Measurements from ENCODE around the gene SLC2A6.
"Not testable (repeated sequence)": the region's sequence is repeated elsewhere in the genome, so short reads cannot be mapped to it uniquely, and the experiment has no call there.

SLC2A6 gene

DNA sequence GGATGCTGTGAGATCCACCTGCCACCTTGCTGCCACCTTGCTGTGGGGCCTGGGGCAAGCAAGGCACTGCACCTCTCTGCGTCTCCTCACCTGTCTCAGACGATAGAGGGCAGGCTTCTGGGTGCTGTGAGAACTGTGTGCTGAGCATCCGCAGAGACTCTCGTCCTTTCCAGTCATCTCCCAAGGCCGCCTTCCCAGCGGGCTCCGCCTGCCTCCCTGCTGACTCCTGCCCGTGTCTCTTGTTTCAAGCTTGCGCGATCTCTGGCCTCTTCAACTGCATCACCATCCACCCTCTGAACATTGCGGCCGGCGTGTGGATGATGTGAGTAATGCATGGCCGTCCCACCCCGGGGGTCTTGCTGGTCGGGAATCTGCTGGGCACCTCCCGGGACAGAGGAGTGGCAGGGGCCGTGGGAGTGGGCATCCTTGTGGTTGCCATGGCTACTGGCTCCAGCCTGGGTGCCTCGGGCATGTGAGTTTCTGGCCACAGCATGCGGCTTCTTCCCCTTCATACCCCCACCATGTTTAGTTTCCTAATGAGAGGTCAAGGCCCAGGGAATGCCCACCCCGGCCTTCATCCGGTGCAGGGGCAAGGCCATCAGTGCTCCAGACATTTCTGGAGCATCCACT is 15.6 kb downstream of the SLC2A6 start:
- DNase-seq (ENCODE audit: low read depth in 2 of 2): no peak

DNA sequence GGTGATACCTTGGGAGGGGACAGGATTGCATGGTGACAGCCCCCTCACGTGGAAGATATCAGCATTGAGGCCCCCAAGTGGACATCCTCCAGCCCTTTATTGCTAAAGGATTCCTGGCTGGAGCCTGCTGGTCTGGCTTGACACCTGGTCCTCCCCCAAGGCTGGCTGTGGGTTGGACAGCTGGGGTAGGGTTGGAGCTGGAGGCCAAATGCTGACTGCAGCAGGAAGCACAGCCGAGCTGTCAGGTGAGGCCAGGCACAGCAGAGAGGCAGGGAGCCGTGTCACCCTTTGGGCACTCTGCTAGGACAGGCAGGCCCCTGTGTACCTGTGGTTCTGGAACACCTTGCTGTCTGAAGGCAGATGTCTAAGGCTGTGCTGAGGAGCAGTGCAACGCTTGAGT is 16.9 kb downstream of the SLC2A6 start:
- DNase-seq (ENCODE audit: low read depth in 2 of 2): no peak

DNA sequence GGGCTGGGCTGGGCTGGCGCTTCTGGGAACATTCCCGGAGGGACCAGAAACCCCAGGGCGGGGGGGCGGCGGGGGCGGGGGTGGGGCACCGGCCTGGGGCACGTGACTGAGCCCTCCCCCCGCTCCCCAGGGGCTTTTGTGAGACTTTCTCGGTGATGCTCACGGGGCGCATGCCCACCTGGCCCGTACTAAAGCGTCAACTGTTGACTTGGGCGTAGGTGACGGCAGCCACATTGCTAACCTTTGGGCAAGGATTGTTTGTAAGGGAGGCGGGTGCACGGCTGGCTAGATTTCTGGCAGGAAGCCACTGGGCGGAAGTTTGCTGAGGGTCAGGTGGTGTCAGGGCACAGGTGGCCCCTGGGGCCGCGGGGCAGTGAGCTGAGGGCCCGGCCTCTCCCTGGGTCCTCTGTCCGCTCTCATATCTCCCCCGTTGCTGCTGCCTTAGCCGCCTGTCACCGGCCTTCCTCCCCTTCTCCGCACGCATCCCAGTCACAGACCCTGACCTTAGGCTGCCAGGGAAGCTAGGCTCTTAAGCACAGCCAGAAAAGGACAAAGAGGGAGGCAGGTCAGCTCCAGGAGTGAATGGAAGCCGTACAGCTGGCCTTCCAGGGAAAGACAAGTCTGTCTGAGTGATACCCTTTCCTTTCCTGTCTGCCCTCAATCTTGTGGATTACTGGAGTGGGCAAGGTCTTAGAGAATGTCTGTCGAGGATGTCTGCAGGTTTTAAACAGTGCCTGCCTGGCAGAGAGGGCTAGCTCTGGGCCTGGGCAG is 18.3 kb downstream of the SLC2A6 start:
- no peak for DNase-seq (ENCODE audit: low read depth in 2 of 2)

DNA sequence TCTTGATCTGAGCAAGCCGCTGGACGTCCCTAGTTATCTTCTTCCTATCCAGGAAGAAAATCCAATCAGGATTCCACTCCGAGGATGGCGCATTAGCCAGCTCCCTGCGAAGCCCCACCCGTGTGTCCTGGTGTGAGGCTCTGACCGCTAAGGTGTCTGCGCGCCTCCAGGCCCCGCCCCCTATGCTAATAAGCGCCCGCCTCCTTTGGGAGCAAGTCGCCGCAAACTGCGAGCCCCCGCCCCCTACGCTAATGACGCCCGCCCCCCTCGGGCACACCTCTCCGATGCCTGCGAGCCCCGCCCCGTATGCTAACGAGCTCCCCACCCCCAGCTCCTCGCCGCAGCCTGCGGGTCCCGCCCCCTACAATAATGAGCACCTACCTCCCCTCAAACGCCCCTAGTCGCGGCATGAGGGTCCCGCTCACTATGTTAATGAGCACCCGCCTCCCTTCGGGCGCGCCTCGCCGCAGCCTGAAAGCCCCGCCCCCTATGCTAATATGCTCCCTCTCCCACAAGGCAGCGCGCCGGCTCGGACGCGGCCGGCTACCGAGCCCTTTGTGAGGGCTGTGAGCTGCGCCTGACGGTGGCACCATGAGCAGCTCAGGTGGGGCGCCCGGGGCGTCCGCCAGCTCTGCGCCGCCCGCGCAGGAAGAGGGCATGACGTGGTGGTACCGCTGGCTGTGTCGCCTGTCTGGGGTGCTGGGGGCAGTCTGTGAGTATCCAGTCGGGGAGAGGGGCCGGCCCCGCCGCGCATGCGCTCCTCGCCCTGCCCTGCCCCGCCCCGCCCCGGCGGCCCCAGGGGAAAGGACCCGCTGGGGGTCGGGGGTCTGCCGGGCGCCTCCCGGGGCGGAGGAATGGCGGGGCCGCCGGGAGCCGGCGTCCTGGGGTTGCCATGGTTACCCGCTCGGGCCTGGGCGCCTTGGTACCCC is 19.2 kb downstream of the SLC2A6 start, which contains the start of gene CACFD1:
CACFD1 (plus strand) TSS at position 503 of the 929 bp plus-strand sequence; CDS start at position 592, 89 bp downstream.
- DNase-seq (ENCODE audit: low read depth in 2 of 2): peak; percentile 75 to 86

DNA sequence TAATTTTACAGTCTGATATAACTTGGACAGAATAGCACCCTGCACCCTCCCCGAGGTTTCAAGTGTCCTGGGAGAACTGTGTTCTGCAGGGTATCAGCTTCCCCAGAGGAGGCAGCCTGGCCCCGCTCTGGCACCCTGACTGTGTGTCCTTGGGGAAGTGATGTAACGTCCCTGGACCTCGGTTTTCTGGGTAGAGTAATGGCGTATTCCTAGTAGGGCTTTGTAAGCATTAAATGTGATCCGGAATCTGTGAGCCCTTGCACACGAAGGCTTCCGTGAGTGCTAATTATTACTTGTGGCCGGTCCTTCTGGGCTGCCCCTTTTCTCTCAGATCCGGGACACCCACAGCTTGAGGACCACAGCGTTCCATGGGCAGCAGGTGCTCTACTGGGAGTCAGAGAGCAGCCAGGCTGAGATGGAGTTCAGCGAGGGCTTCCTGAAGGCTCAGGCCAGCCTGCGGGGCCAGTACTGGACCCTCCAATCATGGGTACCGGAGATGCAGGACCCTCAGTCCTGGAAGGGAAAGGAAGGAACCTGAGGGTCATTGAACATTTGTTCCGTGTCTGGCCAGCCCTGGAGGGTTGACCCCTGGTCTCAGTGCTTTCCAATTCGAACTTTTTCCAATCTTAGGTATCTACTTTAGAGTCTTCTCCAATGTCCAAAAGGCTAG is 20.1 kb downstream of the SLC2A6 start:
- no peak for DNase-seq (ENCODE audit: low read depth in 2 of 2)

DNA sequence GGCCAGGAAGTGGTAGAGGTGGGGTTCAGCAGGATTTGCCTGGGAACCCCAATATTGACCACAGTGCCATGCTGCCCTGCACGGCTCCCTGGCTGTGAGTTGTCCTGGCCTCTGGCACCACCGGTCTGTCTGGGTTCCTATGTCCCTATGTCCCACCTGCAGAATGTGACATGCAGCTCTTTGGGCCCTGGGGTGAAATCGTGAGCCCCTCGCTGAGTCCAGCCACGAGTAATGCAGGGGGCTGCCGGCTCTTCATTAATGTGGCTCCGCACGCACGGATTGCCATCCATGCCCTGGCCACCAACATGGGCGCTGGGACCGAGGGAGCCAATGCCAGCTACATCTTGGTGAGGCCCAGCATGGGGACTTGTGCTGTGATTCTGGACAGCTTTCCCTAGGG is 21.2 kb downstream of the SLC2A6 start:
- DNase-seq (ENCODE audit: low read depth in 2 of 2): no peak

DNA sequence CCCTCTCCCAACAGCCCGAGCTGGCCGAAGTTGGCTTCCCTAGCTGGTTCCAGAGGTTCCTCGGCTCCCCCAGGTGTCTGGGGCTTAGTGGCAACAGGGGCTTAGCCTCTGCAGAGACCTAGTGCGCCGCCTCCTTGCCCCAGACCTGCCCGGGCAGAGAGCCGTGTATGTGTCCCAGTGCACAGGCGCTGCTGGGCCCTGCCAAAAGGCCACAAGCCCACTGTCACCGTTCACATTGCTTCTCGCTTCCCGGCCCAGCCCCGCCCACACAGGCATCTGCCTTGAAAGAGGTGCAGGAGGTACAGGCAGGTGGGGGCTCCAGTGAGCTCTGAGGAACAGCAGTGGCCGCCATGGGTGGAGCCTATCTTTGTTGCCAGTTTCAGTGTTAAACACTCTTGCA is 21.7 kb downstream of the SLC2A6 start:
- DNase-seq (ENCODE audit: low read depth in 2 of 2): no peak

DNA sequence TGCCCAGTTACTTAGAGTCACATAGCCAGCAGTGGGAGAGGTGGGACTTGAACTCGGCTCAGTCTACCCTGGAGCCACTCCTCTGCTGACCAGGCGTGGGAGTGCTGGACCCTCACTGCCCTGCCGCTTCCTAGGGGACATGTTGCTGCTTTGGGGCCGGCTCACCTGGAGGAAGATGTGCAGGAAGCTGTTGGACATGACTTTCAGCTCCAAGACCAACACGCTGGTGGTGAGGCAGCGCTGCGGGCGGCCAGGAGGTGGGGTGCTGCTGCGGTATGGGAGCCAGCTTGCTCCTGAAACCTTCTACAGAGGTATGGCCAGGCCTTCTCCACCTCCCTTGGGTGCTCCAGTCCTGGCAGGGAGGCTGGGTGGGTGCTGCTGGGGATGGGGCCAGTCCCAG is 22.5 kb downstream of the SLC2A6 start:
- DNase-seq (ENCODE audit: low read depth in 2 of 2): no peak

DNA sequence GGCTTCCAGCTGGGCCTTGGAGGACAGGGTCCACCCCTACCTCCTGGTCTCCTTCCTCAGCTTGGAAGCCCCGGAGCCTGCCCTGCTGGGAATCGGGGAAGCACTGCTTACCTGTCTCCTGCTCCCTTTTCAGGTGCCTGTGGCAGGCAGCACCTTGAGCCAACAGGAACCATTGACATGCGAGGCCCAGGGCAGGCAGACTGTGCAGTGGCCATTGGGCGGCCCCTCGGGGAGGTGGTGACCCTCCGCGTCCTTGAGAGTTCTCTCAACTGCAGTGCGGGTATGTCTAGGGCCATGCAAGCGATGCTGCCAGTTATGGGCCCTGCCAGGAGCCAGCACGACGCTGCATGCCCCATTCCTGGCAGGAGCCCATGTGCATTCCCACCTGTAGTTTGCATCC is 23.0 kb downstream of the SLC2A6 start:
- DNase-seq (ENCODE audit: low read depth in 2 of 2): no peak

DNA sequence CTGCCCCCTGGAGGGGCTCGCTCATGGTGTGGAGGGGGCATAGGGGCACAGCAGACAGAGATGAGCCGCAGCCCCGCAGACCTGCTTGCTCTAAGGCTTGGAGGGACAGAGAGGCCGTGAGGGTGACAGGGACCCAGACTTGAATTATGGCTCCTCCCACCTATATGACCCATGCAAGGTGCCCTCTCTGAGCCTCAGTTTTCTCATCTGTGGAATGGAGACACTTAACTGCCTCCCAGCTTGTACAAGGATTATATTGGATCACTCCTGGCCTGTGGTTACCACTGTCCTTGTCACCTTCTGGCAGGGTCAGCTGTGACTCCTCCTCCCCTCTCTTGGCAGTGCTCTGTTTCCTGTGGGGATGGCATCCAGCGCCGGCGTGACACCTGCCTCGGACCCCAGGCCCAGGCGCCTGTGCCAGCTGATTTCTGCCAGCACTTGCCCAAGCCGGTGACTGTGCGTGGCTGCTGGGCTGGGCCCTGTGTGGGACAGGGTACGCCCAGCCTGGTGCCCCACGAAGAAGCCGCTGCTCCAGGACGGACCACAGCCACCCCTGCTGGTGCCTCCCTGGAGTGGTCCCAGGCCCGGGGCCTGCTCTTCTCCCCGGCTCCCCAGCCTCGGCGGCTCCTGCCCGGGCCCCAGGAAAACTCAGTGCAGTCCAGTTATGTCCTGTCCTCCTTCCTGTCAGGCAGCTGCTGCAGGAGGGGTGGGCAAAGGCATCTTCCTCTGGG is 23.8 kb downstream of the SLC2A6 start:
- no peak for DNase-seq (ENCODE audit: low read depth in 2 of 2)

DNA sequence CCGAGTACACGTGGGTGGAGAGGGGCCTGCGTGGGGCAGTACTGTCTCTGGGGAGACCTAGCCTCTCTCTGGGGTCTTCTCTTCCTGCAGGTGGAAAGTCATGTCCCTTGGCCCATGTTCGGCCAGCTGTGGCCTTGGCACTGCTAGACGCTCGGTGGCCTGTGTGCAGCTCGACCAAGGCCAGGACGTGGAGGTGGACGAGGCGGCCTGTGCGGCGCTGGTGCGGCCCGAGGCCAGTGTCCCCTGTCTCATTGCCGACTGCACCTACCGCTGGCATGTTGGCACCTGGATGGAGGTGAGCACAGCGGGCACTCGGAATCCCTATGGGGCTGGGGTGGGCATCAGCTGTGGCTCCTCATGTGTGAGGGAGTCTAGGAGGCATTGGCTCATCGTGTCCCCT is 24.6 kb downstream of the SLC2A6 start:
- DNase-seq (ENCODE audit: low read depth in 2 of 2): no peak

DNA sequence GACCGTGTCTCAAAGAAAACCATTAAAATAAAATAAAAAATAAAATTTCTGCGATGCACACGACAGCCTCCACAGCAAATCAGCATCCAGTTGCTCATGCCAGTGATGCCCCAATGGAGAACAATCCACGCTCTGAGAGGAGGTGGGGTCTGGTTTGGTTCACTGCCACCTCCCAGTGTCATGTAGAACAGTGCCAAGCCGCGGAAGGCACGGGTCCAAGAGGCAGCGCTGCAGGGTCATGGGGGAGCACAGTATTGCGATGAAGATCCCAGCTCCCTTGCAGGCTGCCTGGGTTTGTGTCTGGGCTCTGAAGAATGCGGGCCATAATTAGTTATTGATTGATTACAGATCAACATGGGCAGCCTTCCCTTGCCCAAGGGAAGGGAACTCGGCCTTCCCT is 25.2 kb downstream of the SLC2A6 start:
- no peak for DNase-seq (ENCODE audit: low read depth in 2 of 2)

DNA sequence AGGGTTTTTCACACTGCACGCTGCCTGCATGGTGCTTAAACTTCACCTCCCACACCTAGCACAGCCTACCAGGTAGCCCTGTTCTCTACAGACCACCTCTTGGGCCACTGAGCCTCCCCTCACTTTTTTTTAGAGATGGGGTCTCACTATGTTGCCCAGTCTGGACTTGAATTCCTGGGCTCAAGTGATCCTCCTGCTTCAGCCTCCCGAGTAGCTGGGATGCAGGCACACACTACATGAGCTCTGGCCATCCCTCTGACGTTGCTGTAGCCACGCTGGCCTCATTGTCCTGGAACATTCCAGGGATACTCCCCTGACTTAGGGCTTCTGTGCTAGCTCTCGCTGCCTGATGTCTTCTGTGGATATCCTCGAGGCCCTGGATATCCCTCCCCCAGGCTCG is 26.3 kb downstream of the SLC2A6 start:
- no peak for DNase-seq (ENCODE audit: low read depth in 2 of 2)

DNA sequence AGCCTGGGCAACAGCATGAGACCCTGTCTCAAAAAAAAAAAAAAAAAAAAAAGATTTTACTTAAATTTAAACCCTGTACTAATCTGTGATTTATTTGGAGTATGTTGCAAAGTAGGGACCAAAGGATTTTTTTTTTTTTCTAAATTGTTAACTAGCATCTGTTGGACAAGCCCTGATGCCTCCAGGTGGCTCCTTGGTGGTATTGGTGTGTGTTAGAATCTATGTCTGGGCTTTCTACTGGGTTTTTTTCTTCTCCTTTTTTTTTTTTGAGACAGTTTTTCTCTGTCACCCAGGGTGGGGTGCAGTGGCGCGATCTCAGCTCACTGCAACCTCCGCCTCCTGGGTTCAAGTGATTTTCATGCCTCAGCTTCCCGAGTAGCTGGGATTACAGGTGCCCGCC is 27.0 kb downstream of the SLC2A6 start:
- not testable (repeated sequence) for DNase-seq (ENCODE audit: low read depth in 2 of 2)

DNA sequence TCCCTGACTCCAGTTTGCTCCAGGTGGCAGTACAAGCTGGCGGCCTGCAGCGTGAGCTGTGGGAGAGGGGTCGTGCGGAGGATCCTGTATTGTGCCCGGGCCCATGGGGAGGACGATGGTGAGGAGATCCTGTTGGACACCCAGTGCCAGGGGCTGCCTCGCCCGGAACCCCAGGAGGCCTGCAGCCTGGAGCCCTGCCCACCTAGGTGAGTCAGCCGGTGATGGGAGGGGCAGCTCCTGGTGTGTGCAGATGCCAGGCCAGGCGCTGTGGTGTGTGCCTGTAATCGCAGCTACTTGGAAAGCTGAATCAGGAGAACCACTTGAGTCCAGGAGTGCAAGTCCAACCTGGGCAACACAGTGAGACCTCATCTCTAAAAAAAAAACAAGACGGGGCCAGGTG is 29.1 kb downstream of the SLC2A6 start:
- DNase-seq (ENCODE audit: low read depth in 2 of 2): no peak

DNA sequence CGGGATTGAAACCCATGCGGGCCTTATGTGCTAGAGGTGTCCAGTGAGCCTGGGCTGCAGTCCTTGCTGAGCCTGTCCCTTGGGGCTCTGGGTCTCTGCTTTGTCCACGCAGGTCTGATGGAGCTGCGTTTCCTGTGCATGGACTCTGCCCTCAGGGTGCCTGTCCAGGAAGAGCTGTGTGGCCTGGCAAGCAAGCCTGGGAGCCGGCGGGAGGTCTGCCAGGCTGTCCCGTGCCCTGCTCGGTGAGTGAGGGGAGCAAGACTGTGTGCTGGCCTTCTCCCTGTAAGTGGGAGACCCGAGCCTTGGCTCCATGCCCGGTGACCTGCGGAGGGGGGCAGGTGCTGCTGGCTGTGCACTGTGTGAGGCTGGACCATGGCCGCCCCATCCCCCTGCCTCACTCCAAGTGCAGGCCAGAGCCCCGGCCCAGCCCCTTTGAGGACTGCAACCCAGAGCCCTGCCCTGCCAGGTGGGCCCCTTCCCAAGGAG is 30.4 kb downstream of the SLC2A6 start:
- no peak for DNase-seq (ENCODE audit: low read depth in 2 of 2)

DNA sequence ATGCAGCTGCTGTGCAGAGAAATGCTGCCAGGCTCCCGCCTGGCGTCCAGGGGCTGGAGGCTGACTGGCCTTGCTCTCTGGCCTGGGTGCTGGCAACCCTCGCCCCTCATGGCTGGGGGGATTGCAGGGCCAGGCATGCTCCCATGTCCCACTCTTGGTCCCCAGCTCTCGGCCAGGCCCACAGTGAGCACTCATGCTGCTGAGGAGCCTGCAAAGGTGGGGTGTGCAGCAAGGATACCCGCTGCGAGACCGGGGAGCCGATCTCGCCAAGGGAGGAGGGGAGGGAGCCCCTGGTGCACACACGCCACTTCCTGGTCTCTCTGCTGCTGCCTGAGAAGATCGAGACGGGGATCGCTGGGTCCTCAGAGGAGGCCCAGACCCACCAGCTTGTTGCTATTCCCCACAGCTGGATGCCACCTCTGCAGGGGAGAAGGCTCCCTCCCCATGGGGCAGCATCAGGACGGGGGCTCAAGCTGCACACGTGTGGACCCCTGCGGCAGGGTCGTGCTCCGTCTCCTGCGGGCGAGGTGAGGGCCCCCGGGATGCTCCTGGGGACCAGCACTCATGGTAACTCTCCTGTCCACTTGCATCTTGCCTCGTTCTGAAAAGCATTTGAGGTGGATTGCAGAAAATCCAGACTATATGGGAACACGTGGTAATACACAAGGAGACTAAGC is 33.5 kb downstream of the SLC2A6 start:
- DNase-seq (ENCODE audit: low read depth in 2 of 2): no peak

DNA sequence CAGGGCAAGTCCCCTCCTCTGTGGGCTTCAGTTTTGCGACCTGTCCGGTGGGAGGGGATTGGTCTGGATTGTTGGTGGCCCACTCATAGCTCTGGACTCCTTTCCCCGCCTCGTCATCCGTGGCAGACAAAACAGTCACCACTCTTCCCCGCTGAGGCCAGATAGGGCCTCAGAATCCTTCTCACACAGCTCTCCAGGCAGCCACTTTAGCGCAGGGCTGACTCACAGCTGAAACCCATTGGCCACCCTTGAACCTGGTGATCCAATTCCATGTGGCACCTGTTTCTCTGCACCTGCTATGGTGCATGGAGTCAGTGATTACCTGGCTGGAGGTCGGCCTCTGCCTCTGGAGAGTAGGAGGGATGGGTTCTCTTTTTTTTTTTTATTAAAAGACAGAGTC is 34.9 kb downstream of the SLC2A6 start:
- DNase-seq (ENCODE audit: low read depth in 2 of 2): no peak

DNA sequence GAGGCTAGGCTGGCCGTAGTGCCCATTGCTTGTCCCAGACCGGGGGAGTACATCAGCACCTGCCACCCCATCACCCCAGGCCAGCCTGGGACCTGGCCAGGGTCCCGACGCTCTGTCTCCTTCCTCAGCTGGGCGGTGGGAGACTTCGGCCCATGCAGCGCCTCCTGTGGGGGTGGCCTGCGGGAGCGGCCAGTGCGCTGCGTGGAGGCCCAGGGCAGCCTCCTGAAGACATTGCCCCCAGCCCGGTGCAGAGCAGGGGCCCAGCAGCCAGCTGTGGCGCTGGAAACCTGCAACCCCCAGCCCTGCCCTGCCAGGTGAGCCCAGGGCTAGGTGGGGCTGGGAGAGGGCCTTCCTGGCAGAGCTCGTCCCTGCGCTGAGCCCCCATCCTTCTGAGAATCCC is 35.7 kb downstream of the SLC2A6 start:
- DNase-seq (ENCODE audit: low read depth in 2 of 2): no peak

DNA sequence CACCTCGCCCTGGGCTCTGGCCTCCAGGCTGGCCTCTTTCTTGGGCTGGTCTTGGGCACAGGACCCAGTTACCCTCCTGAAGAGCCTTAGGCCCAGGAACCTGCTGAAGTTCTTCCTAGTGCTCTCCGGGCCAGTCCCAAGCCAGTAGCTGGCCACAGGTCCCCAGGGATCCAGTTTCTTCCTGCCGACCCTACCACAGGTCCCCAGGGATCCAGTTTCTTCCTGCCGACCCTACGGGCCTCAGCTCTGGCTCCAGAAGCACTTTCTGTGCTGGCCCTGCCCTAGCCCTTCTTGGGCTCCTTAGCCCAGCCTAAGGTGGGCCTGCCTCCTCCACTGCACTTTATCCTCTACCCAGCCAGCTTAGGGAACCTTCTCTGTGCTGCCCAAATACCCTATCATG is 37.3 kb downstream of the SLC2A6 start:
- no peak for DNase-seq (ENCODE audit: low read depth in 2 of 2)

All from stimulated activated CD8-positive, alpha-beta memory T cell treated with anti-CD3 and anti-CD28 coated beads, Interleukin-7, amount 100 ng/mL, for 1 hour (primary cell).